ENCODE data around the gene HLA-B.
"Not testable (repeated sequence)": the region's sequence is repeated elsewhere in the genome, so short reads cannot be mapped to it uniquely, and the experiment has no call there.

Gene HLA-B

GRCh38 chr6:31356946-31357466, at the start of gene HLA-B:
HLA-B (minus strand) TSS chr6:31357179; CDS start chr6:31357158, 21 bp downstream.
- DNase-seq (ENCODE audit: extremely low spot score, insufficient read length, low read depth) (peak; percentile 79), FAIRE-seq (peak; percentile 97)

DNA sequence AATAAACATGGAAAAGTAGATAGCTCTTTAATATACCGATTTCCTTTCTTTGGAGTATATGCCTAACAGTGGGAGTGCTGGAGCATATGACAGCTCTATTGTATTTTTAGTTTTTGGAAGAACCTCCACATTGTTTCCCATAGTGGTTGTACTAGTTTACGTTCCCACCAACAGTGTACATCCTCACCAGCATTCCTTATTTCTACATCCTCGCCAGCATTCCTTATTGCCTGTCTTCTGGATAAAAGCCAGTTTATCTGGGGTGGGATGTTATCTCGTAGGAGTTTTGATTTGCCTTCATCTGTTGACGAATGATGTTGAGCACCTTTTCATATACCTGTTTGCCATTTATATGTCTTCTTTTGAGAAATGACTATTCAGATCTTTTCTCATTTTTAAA, 49.0 kb upstream of the HLA-B start:
- DNase-seq (ENCODE audit: extremely low spot score, insufficient read length, low read depth), result no peak
- no peak for FAIRE-seq

GRCh38 chr6:31404061-31404364, 47.0 kb upstream of the HLA-B start:
- FAIRE-seq; DNase-seq (ENCODE audit: extremely low spot score, insufficient read length, low read depth): not testable (repeated sequence)

- DNase-seq (ENCODE audit: extremely low spot score, insufficient read length, low read depth) (peak; percentile 85), FAIRE-seq (peak; percentile 77)
Measured at GRCh38 chr6:31403283-31404060, 46.5 kb upstream of the HLA-B start, which contains the start of gene MICA. MICA (plus strand) TSS chr6:31403595; CDS start chr6:31403633, 38 bp downstream.

DNA sequence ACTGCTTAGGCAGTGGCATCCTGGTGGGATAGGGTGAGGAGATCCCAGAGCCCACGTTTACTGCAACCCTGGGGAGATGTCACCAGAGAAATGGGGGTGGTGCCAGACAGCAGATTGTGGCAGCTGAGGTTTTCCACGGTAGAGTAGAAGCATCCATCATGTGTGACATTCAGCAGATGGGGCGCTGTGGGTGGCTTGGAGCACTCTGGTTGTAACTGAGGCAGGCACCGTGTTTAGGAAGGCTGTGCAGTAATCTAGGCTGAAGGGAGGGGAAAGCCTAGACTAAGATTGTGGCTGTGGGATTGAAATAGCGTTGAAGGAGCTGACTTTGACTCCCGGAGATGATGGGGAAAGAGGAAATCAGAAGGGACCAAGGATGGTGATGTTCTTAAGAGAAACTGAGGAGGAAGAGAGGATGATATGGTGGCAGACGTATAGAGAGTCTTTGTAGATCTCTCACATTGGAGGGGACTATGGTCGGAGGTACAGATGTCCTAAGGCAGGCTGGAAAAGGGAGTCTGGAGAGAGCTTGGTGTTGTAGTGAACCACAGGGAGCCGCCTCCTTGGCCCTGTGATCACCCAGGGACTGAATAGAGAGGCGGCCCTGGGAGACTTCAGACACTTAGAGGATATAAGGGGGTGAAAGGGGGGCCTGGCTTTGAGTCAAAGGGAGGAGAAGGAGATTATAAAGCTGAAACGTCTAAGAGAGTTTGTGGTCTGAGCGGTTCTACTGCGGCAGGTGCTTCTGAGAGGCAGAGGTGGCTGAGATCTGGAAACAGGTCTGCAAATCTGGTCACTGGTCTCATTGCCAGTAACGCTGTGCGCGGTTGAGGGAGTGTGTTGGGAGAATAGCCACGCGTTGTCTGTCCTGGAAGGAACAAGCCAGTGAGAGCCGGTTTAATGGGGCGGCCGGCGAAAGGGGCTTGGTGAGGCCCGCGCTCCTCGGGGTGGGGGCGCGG, 45.6 kb upstream of the HLA-B start:
- DNase-seq (ENCODE audit: extremely low spot score, insufficient read length, low read depth), result no peak
- peak; percentile 69 for FAIRE-seq

DNA sequence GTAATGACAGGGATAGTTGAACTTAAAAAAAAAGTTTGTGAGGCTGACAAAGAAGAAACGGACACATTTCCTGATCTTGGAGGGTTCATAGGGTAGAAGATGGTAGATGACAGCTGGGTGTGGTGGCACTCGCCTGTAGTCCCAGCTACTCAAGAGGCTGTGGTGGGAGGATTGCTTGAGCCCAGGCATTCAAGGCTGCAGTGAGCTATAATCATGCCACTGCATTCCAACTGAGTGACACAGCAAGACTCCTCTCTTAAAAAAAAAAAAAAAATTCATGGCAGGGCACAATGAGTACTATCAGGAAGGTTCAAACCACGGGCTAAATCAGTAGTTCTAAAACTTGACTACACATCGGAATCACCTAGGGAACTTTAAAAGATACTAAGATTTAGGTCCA, 44.4 kb upstream of the HLA-B start:
- no peak for FAIRE-seq
- no peak for DNase-seq (ENCODE audit: extremely low spot score, insufficient read length, low read depth)

- DNase-seq (ENCODE audit: extremely low spot score, insufficient read length, low read depth) (peak; percentile 39), FAIRE-seq (peak; percentile 72)
Measured at GRCh38 chr6:31400467-31401289, 43.7 kb upstream of the HLA-B start.

DNA sequence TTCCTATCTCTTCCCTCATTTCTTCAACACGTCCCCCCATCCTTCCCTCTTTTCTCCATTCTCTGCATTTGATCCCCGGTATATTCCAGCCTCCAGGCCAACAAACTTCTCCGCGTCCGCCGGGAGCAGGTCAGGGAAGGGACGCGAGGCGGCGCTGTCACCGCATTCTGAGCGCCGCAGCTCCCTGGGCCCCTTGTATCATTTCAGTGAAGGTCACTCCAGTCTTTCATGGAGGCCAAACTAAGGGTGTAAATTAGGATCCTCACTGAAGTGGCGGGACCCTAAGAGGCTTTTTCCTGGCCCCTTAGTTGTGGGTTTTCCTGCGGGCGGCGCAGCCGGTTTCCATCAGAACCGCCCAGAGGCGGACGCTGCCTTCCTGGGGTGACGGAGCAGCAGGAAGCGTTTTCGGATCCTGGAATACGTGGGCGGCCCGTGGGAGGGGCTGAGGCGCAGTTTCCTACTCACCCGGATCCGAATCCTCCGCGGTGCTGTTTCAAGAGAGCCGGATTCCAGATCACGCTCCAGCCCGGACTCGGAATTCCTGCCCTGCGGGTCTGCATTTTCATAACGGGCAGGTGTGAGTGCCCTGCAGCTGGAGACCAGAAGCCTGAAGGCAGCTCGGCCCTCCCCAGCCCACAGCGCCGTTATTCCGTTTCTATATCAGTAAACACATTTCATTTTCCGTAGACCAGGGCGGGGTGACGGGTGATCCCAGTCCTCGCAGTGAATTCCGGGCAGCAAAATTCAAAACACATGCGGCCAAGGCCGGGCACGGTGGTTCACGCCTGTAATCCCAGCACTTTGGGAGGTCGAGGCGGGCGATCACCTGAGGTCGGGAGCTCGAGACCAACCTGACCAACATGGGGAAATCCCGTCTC, 42.8 kb upstream of the HLA-B start:
- peak; percentile 70 for FAIRE-seq
- peak; percentile 44 for DNase-seq (ENCODE audit: extremely low spot score, insufficient read length, low read depth)

DNA sequence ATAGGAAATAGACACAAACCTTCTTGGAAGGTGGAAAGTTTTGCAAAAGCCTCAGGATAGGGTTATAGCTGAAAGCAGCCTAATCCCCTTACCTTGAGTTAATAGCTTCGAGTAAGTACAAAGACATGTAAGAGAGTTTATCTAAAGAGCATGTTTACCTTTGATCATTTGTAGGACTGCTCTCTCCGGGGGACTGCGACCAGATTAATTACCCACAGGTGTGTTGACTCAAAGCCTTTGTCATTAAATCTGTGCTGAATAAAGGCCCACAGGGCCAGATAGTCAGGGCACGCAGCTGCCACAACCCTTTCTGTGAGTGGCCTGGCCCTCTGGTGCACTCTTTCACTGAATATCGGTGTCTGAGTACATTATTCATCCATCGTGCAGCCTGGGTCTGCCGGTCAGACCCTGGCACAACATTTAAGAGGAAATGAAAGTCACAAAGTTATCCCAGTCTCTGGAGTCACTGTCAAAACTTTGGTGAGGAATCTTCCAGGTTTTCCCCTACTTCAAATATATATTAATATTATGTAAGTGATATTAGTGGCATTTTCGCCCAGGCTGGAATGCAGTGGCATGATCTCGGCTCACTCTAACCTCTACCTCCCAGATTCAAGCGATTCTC, 41.0 kb upstream of the HLA-B start:
- no peak for DNase-seq (ENCODE audit: extremely low spot score, insufficient read length, low read depth)
- no peak for FAIRE-seq

GRCh38 chr6:31397153-31397499, 40.1 kb upstream of the HLA-B start:
- not testable (repeated sequence) for FAIRE-seq; DNase-seq (ENCODE audit: extremely low spot score, insufficient read length, low read depth)

- peak; percentile 42 for DNase-seq (ENCODE audit: extremely low spot score, insufficient read length, low read depth)
Measured at GRCh38 chr6:31396422-31397152, 39.6 kb upstream of the HLA-B start.

DNA sequence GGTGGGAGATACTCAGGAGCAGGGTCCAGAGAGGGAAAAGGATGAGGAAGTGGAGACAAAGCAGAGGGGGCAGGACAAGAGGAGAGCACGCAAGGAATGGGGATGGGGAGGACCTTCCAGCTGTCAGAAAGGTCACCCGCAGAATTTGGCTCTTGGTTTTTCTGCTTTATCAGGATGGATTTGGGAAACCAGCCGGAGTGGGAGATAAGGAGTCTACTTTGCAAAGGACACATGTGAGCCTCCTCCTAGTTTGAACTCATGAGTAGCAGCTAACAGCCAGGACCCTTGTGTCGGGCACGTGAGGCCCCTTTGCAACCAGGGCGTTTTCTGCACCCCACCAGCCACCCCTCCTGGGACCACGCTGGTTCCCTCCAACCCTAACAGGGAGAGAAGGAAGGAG, 38.9 kb upstream of the HLA-B start:
- FAIRE-seq, result no peak
- no peak for DNase-seq (ENCODE audit: extremely low spot score, insufficient read length, low read depth)

More at GRCh38 chr6:31396422-31397152, 39.6 kb upstream of the HLA-B start:
- peak; percentile 93 for FAIRE-seq

DNA sequence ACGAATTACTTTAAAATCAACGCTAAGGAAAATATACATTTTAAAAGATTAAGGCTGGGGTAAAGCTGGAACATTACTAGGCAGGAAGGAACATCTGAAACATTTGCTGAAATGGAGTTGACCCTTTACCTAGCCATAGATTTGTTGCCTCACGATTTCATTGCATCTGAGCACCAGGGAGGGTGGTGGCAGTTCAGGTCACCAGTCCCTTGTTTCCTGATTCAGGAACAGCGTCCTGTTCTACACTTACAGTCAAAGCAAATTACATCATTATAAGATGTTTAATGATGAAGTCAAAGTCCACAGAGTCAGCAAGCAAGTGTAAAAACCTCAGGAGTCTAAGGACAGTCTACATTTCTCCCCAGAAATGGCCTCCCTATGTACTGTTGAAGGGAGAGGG, 37.4 kb upstream of the HLA-B start:
- FAIRE-seq (no peak), DNase-seq (ENCODE audit: extremely low spot score, insufficient read length, low read depth) (no peak)

DNA sequence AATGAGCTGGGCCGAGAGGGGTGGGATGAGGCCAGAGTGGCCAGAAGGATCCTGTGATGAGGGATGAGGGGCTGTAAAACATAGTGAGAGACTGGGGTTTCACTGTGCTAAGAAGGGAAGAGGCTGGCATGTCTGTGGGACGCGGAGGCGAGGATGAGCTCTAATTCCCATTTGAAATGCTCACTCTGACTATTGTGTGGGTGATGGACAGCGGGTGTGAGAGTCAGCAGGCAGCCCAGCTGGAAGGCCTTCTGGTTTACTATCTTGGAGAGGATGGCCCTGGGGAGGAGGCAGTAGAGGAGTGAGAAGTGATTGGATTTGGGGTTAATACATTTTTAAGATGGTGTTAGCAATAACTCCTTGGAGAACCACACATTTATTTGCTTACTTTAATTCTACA, 37.0 kb upstream of the HLA-B start:
- FAIRE-seq (no peak), DNase-seq (ENCODE audit: extremely low spot score, insufficient read length, low read depth) (no peak)

- FAIRE-seq, result peak; percentile 54
- not testable (repeated sequence) for DNase-seq (ENCODE audit: extremely low spot score, insufficient read length, low read depth)
Measured at GRCh38 chr6:31389802-31390132, 32.8 kb upstream of the HLA-B start.

- FAIRE-seq, result peak; percentile 82
- not testable (repeated sequence) for DNase-seq (ENCODE audit: extremely low spot score, insufficient read length, low read depth)
Measured at GRCh38 chr6:31388916-31389801, 32.2 kb upstream of the HLA-B start.

DNA sequence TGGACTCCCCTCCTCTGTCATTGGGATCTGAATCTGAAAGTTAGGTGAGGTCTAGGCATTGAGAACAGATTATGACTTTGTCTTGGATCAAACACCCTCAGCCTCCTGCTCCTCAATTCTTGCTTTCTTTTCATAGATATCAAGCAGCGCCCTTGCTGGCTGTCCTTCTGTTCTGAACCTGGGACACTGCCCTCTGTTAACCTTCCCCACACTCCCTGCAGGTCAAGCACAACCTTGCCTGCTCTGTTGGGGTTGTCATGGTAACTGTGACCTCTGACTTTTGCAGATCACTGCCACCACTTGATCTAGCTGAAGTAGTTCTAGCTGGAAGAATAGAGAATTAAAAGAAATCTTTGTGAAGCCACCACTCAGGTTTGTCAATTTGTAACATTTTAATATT, 30.0 kb upstream of the HLA-B start:
- no peak for FAIRE-seq
- DNase-seq (ENCODE audit: extremely low spot score, insufficient read length, low read depth), result no peak

Data from GM18507 (cell line).